Keratinocyte (primary cell): Measurements from ENCODE around the gene TRAPPC2L. TPM values are rescaled to one million over a fixed set of nuclear protein-coding genes. Genes with fewer than 3 reads are reported as not detected.

Experiments
- DNase-seq: peaks from one replicate; pipeline ENCODE4 v3.0.0-alpha.2; 2011; ENCODE audit warnings: low read depth, missing footprints, low spot score
- FAIRE-seq: peaks from 2 replicates; lab custom pipeline; 2011; peaks lifted over from hg19 to GRCh38; lab: Jason Lieb, UNC
- H2AFZ ChIP-seq: 2 replicates; pipeline ENCODE4 v1.6.0; 2012; ENCODE audit warnings: low read length, control low read depth, inconsistent platforms; ENCODE audit not compliant: control insufficient read depth
- H3K27ac ChIP-seq: 2 replicates; pipeline ENCODE4 v1.5.1; 2011; ENCODE audit warnings: low read length; ENCODE audit not compliant: control insufficient read depth, insufficient read depth
- H3K27me3 ChIP-seq: 3 replicates; pipeline ENCODE4 v1.6.0; 2011; ENCODE audit warnings: low read length; ENCODE audit not compliant: control insufficient read depth, insufficient read depth; ENCODE audit errors: extremely low read depth
- H3K36me3 ChIP-seq, 2 experiments: 2 replicates in 1 of 2; 3 replicates in 1 of 2; pipeline ENCODE4 v1.5.1; 2011; ENCODE audit warnings: low read length in 2 of 2, mild to moderate bottlenecking in 1 of 2; ENCODE audit not compliant: control insufficient read depth in 2 of 2, insufficient read depth in 2 of 2; ENCODE audit errors: extremely low read depth in 1 of 2
- H3K4me1 ChIP-seq: 3 replicates; pipeline ENCODE4 v1.5.1; 2011; ENCODE audit warnings: low read length; ENCODE audit not compliant: control insufficient read depth, insufficient read depth; ENCODE audit errors: extremely low read depth
- H3K4me2 ChIP-seq: 3 replicates; pipeline ENCODE4 v1.6.0; 2011; ENCODE audit warnings: low read depth, low read length; ENCODE audit not compliant: control insufficient read depth, insufficient read depth; ENCODE audit errors: extremely low read depth
- H3K4me3 ChIP-seq, 3 experiments: fragments of 200-600 bp in 1 of 3; sonication (generic) in 1 of 3; 2 replicates in 2 of 3; 3 replicates in 1 of 3; pipeline ENCODE4 v1.5.1; 2011 to 2016; ENCODE audit warnings: low read length in 3 of 3, mild to moderate bottlenecking in 3 of 3, control low read depth in 2 of 3, inconsistent platforms in 1 of 3, low read depth in 1 of 3, mixed read lengths in 1 of 3, mixed run types in 1 of 3, moderate library complexity in 1 of 3; ENCODE audit not compliant: control insufficient read depth in 2 of 3, insufficient read depth in 2 of 3; ENCODE audit errors: extremely low read depth in 1 of 3
- H3K79me2 ChIP-seq: 2 replicates; pipeline ENCODE4 v1.6.0; 2012; ENCODE audit warnings: low read length; ENCODE audit not compliant: control insufficient read depth, insufficient read depth
- H3K9ac ChIP-seq: 3 replicates; pipeline ENCODE4 v1.6.0; 2011; ENCODE audit warnings: low read length; ENCODE audit not compliant: control insufficient read depth, insufficient read depth; ENCODE audit errors: extremely low read depth
- H3K9me1 ChIP-seq: 3 replicates; pipeline ENCODE4 v1.6.0; 2011; ENCODE audit warnings: low read length; ENCODE audit not compliant: control insufficient read depth, insufficient read depth; ENCODE audit errors: extremely low read depth
- H3K9me3 ChIP-seq: 2 replicates; pipeline ENCODE4 v1.5.1; 2012; ENCODE audit warnings: low read depth, low read length; ENCODE audit not compliant: control insufficient read depth
- H4K20me1 ChIP-seq: 3 replicates; pipeline ENCODE4 v1.6.0; 2011; ENCODE audit warnings: low read length; ENCODE audit not compliant: control insufficient read depth, insufficient read depth; ENCODE audit errors: extremely low read depth
- EZH2 ChIP-seq: IDR thresholded peaks from one replicate; pipeline ENCODE4 v1.6.1; 2012; ENCODE audit warnings: inconsistent platforms, mild to moderate bottlenecking, low read length, moderate library complexity
- dilution Hi-C: fragments of 300-500 bp; cut with MboI; formaldehyde crosslinking; loops from one replicate; pipeline ENCODE4 v1.7.0; 2020; ENCODE audit warnings: low sequenced_read_pairs; ENCODE audit not compliant: extremely low pct_ligation_motif_present
- polyA plus RNA-seq, 5 experiments: library from polyadenylated mRNA; depleted of rRNA in 3 of 5; stranded (reverse) in 3 of 5; stranded (forward) in 1 of 5; unstranded in 1 of 5; fragments of >200 nt; gene quantifications; 1 replicate in 1 of 5; 2 replicates in 3 of 5; 3 replicates in 1 of 5; pipeline versions ENCODE4 v1.2.1 to v1.2.3, GENCODE V29; 2011 to 2012; ENCODE audit warnings: missing spikeins in 2 of 5, low read depth in 1 of 5, low replicate concordance in 1 of 5
- TF ChIP-seq, protein P1 (sequence below), 3 experiments: IDR thresholded peaks in 1 of 3; conservative IDR thresholded peaks in 1 of 3; optimal IDR thresholded peaks in 1 of 3; 2 replicates in 2 of 3; 3 replicates in 1 of 3; pipeline versions ENCODE3 to v1.5.1; 2011; ENCODE audit warnings: low read length in 3 of 3, mild to moderate bottlenecking in 3 of 3, moderate library complexity in 2 of 3, control low read depth in 1 of 3, inconsistent platforms in 1 of 3; ENCODE audit not compliant: insufficient read depth in 2 of 3; ENCODE audit errors: extremely low read depth in 1 of 3

Gene TRAPPC2L
- polyA plus RNA-seq, 1 donor (not counting 4 experiments of a cell fraction or from before 2014, with no cell fraction given) = 139 TPM

DNA sequence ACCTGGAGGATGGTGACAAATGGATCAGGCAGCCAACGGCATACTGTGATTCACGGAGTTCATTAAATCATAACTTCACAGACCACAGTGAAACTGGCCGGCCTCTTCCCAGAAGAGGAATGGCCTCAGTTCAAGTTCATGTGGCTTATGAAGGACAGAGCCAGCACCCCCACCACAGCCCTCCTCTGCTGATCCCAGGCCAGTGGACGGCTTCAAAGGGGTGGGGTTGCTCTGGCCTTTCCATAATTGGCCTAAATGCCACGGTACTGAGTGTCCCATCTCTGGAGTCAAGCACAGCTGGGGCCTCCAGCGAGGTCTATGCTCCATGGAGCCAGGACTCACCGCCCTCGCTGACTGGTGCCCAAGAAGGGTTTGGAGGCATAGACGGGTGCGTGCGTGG lies 21.5 kb upstream of the TRAPPC2L start:
- no peaks in the 10 kb centered on the region for H3K79me2 ChIP-seq
- peaks cover 0 to 16% of the 10 kb centered on the region in 2 experiments for H3K36me3 ChIP-seq
- dilution Hi-C loops = no loop called here
- no peak overlapping the region for H2AFZ ChIP-seq
- no peaks in the 10 kb centered on the region for H3K4me1 ChIP-seq
- H4K20me1 ChIP-seq = no peaks in the 10 kb centered on the region
- no peak overlapping the region for H3K4me2 ChIP-seq
- H3K9ac ChIP-seq = no peak overlapping the region
- H3K4me3 ChIP-seq = no peak overlapping the region
- H3K27me3 ChIP-seq = no peaks in the 10 kb centered on the region
- TF ChIP-seq, protein P1, sequence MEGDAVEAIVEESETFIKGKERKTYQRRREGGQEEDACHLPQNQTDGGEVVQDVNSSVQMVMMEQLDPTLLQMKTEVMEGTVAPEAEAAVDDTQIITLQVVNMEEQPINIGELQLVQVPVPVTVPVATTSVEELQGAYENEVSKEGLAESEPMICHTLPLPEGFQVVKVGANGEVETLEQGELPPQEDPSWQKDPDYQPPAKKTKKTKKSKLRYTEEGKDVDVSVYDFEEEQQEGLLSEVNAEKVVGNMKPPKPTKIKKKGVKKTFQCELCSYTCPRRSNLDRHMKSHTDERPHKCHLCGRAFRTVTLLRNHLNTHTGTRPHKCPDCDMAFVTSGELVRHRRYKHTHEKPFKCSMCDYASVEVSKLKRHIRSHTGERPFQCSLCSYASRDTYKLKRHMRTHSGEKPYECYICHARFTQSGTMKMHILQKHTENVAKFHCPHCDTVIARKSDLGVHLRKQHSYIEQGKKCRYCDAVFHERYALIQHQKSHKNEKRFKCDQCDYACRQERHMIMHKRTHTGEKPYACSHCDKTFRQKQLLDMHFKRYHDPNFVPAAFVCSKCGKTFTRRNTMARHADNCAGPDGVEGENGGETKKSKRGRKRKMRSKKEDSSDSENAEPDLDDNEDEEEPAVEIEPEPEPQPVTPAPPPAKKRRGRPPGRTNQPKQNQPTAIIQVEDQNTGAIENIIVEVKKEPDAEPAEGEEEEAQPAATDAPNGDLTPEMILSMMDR (optimal IDR thresholded peaks at IDR 0.05 in 1 of 3, IDR thresholded peaks at IDR 0.05 in 1 of 3, conservative IDR thresholded peaks at IDR 0.05 in 1 of 3; ENCODE audit: extremely low read depth in 1 of 3, insufficient read depth in 2 of 3, low read length in 3 of 3) = no peak
- no peak for TF ChIP-seq EZH2
- H3K27ac ChIP-seq = no peak overlapping the region
- no peaks in the 10 kb centered on the region for H3K9me1 ChIP-seq
- FAIRE-seq (no peak), DNase-seq (no peak)
- H3K9me3 ChIP-seq = no peaks in the 10 kb centered on the region

DNA sequence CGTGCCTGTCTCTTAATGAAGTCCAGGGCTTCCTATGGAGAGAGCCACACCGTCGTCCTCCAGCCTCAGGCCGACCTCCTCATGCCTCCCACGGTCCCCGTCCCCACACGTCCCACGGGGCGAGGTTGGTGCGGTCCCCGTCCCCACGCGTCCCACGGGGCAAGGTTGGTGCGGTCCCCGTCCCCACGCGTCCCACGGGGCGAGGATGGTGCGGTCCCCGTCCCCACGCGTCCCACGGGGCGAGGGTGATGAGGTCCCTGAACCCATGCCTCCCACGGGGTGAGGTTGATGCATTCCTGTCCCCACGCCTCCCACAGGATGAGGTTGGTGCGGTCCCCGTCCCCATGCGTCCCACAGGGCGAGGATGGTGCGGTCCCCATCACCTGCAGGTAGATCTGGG lies 21.1 kb upstream of the TRAPPC2L start:
- peaks cover 0 to 20% of the 10 kb centered on the region in 2 experiments for H3K36me3 ChIP-seq
- DNase-seq (no peak), FAIRE-seq (no peak)
- H3K9me3 ChIP-seq = no peaks in the 10 kb centered on the region
- H4K20me1 ChIP-seq = no peaks in the 10 kb centered on the region
- H3K9ac ChIP-seq = no peak overlapping the region
- H2AFZ ChIP-seq = no peak overlapping the region
- no peaks in the 10 kb centered on the region for H3K4me1 ChIP-seq
- H3K79me2 ChIP-seq = no peaks in the 10 kb centered on the region
- dilution Hi-C loops = no loop called here
- H3K9me1 ChIP-seq = no peaks in the 10 kb centered on the region
- no peak overlapping the region for H3K4me3 ChIP-seq
- TF ChIP-seq EZH2 = no peak
- TF ChIP-seq, protein P1 (optimal IDR thresholded peaks at IDR 0.05 in 1 of 3, IDR thresholded peaks at IDR 0.05 in 1 of 3, conservative IDR thresholded peaks at IDR 0.05 in 1 of 3; ENCODE audit: extremely low read depth in 1 of 3, insufficient read depth in 2 of 3, low read length in 3 of 3) = no peak
- H3K27ac ChIP-seq = no peak overlapping the region
- no peak overlapping the region for H3K4me2 ChIP-seq
- no peaks in the 10 kb centered on the region for H3K27me3 ChIP-seq
